Left hindlimb (tissue), 1 donor: ENCODE results near the gene CCDC92.

Experiments
- DNase-seq: peaks from one replicate; pipeline ENCODE4 v3.0.0-alpha.2; 2018

CCDC92 gene

DNA sequence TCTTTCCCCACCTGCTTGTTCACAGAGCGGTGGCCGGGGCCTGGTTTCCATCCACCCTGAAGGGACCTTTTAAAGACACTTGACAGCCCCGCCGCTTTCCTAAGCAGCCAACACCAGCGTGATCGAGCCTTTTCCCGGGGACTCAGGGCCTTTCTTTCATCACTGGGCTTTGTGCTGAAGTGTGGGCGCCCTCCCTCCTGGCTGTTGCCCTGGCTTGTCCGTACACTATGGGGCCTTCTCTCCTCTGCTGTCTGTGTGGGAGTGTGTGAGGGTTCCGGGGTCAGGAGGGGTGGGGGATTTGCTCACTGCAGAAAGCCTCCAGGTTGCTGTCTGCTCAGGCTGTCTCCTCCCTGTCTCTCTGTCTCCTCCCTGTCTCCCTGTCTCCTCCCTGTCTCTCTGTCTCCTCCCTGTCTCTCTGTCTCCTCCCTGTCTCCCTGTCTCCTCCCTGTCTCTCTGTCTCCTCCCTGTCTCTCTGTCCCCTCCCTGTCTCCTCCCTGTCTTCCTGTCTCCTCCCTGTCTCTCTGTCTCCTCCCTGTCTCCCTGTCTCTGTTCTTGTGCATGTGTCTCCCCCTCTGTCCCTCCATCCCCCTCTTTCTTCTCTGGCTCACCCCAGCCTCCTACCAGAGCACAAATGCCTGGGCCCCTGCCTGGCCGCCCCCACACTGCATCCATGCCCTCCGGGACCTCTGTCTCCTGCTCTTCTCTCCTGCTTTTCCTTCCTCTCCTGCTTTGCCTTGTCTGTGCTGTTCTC lies 64.7 kb downstream of the CCDC92 start:
- DNase-seq, result no peak

DNA sequence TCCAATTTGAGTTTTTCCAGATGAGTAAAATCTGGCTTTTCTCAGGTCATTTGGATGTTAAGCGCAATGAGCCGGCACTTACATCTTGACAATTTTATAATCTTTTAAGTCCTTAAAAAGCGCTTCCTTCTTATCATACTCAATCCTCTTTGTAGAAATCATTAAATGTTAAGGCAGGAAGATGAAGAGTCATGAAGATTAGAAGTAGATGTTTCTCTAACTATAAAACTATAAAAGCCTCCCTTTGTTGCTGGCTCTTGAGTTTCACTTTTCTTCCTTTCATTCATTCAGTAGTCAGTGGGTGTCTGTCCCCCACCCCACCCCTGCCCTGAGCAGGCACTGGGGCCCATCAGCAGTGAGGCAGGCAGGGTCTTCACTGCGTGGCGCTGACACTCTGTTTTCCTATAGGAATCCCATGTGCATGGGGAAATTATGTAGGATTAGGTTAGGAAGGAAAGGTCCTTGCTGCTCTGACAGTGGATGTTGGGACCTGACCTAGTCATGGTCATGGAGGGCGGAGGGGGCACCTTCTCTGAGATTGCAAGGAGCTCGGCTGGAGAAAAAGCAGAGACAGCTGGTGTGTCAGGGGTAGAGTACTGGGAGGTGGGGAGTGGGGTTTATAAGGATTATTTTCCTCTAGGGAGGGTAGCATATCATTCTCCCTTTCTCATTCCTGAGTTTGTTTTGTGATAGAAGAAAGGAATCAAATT lies 65.8 kb downstream of the CCDC92 start:
- no peak for DNase-seq

DNA sequence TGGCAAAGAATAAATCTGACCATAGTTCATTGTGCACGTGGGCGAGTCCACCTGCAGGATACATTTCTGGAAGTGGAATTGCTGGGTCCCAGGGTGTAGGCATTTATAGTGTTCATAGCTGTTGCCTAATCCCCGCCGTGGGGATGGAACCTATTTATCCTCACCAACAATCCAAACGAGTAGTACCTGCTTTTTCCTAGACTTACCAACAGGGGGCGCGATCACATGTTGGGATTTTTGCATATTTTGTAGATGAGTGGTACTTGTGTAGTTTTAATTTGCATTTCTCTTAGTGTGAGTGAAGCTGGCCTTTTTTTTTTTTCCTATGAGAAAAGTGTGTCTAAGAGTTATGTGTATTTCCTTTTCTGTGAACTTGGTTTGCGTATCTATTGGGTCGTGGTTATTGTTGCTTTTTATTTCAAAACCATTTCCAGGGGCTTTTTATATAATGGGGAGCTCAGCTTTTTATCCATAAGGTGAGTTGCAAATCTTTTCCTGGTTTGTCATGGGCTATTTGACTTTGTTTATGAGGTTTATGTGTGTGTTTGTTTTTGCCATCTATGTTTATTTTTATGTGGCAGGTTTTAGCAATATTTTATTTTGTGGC lies 67.2 kb downstream of the CCDC92 start:
- no peak for DNase-seq

GRCh38 chr12:123903301-123904065 lies 69.1 kb downstream of the CCDC92 start:
- no peak for DNase-seq

DNA sequence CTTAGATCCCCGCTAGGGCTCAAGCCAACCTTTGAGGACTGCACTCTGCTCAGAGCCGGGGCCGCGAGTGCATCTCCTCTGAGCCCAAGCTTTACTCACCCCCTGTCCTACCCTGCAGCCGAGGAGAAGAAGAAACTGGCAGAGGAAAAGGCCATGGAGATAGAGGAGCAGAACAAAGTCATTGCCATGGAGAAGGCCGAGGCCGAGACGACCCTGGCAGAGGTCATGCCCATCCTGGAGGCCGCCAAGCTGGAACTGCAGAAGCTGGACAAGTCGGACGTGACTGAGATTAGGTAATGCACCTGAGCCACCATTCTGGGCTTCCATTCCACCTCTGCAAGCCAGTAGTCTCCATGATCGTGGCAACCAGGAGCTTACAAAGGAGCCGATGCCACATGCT lies 69.8 kb downstream of the CCDC92 start:
- no peak for DNase-seq

DNA sequence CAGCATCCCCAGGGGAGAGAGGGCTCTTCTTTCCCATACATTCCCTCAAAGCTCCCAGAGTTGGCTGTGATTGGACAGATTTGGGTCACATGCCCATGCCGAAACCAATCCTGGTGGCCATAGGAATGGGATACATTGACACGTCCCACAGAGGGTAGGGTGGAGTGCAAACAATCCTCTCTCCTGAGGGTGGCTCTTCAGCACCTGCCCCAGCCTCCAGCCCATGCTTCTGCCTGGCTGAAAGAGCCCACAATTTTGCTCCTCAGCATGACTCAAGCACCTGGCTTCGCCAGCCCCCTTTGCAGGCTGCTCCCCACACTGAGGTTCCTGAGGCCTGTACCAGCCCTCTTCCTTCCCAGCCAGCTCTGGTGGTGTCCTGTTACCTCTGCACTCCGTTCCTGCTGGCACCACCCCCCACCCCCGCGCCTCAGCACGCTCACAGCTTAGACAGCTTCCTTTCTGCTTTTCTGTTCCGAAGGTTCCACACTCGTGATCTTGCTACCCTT lies 71.7 kb downstream of the CCDC92 start:
- DNase-seq, result no peak

GRCh38 chr12:123899368-123899767 lies 73.3 kb downstream of the CCDC92 start:
- no peak for DNase-seq

GRCh38 chr12:123898673-123899072 lies 74.0 kb downstream of the CCDC92 start:
- no peak for DNase-seq

GRCh38 chr12:123897221-123897620 lies 75.4 kb downstream of the CCDC92 start:
- no peak for DNase-seq

GRCh38 chr12:123896767-123897166 lies 75.9 kb downstream of the CCDC92 start:
- DNase-seq, result no peak

DNA sequence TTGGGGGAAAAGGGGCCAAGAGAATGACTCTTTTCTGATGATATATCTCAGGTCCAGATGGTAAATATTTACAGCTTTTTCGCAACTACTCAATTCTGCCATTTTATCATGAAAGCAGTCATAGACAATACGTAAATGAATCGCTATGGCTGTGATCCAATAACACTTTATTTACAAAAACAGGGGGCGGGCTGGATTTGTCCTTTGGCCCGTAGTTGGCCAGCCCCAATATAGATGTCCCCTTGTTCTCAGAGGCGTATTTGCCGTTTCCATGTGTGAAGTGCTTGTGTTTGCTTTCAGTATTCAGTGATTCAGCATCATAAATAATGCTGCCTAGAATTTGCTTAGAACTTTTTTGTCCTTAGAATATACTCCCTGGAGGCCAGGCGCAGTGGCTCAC lies 77.2 kb downstream of the CCDC92 start:
- DNase-seq, result no peak

GRCh38 chr12:123894823-123895345 lies 77.7 kb downstream of the CCDC92 start:
- no peak for DNase-seq

DNA sequence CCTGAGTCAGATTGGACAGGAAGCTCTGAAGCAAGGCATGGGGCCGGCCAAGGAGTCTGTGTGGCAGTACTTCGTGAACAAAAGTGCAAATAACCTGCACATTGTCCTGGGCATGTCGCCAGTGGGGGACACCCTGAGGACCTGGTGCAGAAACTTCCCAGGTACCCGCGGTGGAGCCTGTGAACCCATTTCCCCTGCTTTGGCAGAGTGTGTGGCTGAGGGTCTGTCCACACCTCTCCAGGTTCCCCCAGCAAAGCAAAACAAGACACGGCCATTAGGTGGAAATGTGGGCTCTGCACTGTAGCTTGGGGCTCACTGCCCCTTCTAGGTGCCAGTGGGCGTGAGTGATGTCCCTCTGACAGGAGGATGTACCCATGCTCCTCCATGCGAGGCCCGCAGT lies 79.4 kb downstream of the CCDC92 start:
- no peak for DNase-seq

DNA sequence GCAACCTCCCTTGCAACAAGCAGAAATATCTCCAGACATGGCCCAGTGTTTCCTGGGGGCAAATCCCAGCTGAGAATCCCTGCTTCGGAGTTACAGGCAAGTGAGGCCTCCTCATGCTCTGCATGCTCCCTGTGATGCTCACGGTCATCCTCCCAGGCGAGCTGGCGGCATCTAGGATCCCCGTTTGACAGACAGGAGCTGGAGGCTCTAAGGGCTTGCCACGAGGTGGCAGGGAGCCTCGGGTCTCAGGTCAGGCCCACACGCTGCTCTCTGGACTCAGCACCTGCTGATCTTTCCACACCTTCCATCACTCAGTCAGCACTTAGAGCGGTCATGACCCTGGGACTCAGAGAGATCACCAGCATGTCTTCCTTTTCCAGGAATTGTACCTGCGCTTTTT lies 79.8 kb downstream of the CCDC92 start:
- no peak for DNase-seq

DNA sequence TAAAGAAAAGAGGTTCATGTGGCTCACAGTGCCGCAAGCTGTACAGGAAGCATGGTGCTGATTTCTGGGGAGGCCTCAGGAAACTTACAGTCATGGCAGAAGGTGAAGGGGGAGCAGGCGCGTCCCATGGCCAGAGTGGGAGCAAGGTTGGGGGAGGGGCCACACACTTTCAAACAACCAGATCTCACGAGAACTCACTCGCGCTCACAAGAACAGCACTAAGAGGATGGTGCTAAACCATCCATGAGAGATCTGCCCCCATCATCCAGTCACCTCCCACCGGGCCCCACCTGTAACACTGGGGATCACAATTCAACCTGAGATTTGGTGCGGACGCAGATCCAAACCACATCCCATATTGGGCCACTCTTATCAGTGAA lies 80.5 kb downstream of the CCDC92 start:
- DNase-seq, result no peak

GRCh38 chr12:123891516-123892179 lies 81.0 kb downstream of the CCDC92 start:
- DNase-seq, result no peak

- DNase-seq, result no peak
Measured at GRCh38 chr12:123891011-123891410, 81.6 kb downstream of the CCDC92 start.

- DNase-seq, result no peak
Measured at GRCh38 chr12:123890536-123890902, 82.1 kb downstream of the CCDC92 start.

DNA sequence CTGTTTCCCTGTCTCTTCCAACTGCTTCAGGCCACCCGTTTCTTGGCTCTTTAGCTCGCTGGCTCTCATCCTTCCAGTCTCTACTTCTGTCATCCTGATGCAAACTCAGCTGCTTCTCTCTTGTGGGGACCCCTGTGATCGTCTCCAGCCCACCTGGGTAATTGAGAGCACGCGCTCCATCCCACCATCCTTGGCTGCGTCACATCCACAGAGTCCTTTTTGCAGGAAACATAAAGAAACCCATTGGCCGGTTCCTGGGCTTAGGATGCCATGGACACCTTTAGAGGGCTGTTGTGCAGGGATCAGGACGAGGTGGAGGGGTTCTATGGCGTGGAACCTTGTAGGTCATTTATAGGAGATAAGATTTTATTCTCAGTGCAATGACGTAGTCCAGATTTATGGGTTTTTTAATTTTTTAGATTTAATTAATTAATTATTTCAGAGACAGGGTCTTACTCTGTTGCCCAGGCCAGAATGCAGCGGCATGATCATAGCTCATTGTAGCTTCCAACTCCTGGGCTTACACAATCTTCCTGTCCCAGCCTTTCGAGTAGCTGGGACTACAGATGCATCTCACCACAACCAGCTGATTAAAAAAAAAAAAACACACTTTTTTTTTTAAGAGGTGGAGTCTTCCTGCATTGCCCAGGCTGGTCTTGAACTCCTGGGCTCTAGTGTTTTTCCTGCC lies 82.6 kb downstream of the CCDC92 start:
- DNase-seq, result no peak

DNA sequence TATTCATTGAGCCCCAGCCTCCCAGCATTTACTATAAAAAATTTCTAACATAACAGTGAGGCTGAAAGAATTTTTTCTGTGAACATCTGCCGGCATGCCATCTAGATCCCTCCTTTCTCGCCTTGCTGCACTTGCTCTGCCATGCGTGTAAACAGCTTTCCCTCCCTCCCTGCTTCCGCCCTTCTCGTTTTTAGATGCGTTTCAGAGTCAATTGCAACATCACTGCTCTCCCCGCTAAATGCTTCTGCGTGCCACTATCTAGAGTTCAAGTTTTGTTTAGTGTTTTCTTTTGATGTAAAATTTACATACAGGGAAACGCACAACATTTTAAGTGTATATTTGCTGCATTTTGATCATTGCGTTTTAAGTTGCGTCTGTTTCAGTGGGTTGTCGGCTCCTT lies 83.6 kb downstream of the CCDC92 start:
- DNase-seq, result no peak

GRCh38 chr12:123886931-123887582 lies 85.6 kb downstream of the CCDC92 start:
- DNase-seq, result no peak
